ENCODE data around the gene CNIH2.
"Not testable (repeated sequence)": the region's sequence is repeated elsewhere in the genome, so short reads cannot be mapped to it uniquely, and the experiment has no call there.

Gene CNIH2

DNA sequence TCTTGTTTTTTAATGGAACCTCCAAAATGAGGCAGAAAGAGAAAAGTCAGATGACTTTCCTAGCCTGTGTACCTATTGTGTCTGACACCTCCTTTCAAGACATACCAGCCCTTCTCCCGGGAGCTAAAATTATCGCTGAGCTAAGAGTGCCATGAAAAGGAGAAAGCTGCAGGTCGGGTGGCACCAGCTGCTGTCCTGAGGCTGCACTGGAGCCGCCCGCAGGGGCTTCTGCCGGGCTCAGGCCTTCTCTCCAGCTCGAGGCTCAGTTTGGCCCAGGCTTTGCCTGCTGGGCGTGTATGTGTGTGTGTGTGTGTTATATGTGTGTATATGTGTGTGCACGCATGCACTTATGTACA is 37.2 kb upstream of the CNIH2 start:
- no peak overlapping the region for H3K4me3 ChIP-seq (ENCODE audit: low read length)
- no peaks in the 10 kb centered on the region for H3K27me3 ChIP-seq (ENCODE audit: control insufficient read depth, insufficient read depth, low read length)
- H3K4me1 ChIP-seq (ENCODE audit: control insufficient read depth, insufficient read depth, low read length): no peaks in the 10 kb centered on the region
- no peak overlapping the region for H3K9ac ChIP-seq (ENCODE audit: low read length)
- peaks cover 4% of the 10 kb centered on the region for H3K36me3 ChIP-seq (ENCODE audit: control insufficient read depth, insufficient read depth, low read length)
- no peak overlapping the region for H3K27ac ChIP-seq (ENCODE audit: low read depth, low read length)

DNA sequence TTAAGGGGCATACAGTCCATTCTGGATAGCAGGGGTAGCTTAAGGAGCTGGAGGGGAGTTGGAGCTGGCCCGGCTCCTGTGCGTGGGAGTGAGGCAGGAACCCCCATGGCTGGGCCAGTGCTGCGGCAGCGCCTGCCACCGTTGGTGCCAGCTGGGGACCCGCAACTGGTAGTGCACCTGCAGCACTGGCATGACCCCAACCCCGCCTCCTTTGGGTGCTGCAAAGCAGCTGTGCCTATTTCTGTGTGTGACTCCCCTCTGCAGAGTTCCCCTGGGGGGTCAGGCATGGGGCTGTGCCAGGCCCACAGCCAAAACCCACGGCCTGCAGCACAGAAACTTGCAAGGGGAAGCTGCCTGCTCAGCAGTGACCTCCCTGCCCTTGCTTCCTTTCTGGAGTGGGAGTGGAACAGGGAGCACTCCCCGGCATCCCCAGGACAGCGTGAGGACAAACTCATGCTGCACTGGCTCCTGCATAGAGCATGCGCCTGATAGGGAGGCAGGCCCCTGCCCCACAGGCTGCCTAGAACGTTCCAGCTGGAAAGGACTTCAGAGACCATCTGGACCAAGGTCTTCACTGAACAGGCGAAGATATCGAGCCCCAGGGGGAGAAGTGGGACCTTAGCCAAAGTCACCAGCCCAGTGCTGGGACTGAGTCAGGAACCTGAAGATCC is 35.7 kb upstream of the CNIH2 start:
- Histone ChIP-seq H3K4me1 (ENCODE audit: control insufficient read depth, insufficient read depth, low read length) (no peaks in the 10 kb centered on the region), H3K27ac (ENCODE audit: low read depth, low read length) (no peak overlapping the region), H3K9ac (ENCODE audit: low read length) (no peak overlapping the region), H3K27me3 (ENCODE audit: control insufficient read depth, insufficient read depth, low read length) (no peaks in the 10 kb centered on the region), H3K36me3 (ENCODE audit: control insufficient read depth, insufficient read depth, low read length) (peaks cover 3% of the 10 kb centered on the region), H3K4me3 (ENCODE audit: low read length) (no peak overlapping the region)

DNA sequence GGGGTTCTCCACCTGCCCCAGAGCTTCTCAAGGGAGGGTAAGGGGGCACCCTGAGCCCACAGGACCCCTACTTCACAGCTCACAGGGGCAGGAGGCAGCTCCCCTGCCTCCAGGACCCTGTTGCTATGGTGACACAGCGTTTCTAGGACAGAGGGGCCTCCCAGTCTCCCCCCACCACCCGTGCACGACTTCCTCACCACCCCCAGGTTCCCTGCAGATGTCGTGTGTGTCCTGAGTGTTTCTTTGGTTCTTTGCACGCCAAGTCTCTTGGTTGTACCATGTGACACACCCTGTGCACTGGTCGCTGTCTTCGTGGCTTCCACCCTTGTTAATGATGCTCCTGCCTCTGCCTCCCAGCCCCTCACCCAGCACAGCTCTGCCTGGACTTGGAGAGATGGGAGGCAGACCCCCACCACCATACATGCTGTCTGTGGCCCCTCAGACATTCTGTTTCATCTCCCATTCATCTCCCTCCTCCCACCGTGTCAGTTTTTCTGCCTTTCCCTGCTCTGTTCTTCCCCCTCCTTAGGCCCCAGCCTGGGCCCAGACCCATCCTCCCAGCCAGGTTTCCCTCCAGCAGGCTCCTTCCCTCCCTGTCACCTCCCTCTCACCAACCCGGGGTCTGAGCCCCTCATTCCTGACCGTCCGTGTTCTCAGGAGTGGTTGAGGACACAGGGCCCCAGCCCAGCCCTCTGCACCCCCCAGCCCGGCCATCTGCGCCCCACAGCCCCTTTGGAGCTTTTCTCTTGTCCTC is 34.0 kb upstream of the CNIH2 start:
- Histone ChIP-seq H3K36me3 (ENCODE audit: control insufficient read depth, insufficient read depth, low read length) (peaks cover 5% of the 10 kb centered on the region), H3K27ac (ENCODE audit: low read depth, low read length) (no peak overlapping the region), H3K9ac (ENCODE audit: low read length) (no peak overlapping the region), H3K27me3 (ENCODE audit: control insufficient read depth, insufficient read depth, low read length) (no peaks in the 10 kb centered on the region), H3K4me3 (ENCODE audit: low read length) (no peak overlapping the region), H3K4me1 (ENCODE audit: control insufficient read depth, insufficient read depth, low read length) (no peaks in the 10 kb centered on the region)

DNA sequence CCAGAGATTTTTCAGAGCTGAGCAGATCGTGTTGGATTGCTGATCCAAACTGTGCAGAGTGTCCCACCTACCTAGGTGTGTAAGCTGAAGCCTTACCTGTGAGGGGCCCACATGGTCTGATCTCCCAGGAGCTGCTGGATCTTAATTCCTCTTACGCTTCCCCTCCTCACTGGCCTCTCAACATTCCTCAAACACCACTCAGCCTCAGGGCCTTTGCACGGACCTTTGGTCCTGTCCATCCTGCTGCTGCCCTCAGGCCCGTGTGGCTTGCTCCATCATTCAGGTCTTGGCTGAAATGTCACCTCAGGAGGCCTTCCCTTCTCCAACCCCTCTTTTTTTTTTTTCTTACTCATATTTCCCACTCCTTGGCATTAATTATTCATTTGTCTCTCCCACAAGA is 30.7 kb upstream of the CNIH2 start:
- Histone ChIP-seq H3K36me3 (ENCODE audit: control insufficient read depth, insufficient read depth, low read length) (peaks cover 5% of the 10 kb centered on the region), H3K27me3 (ENCODE audit: control insufficient read depth, insufficient read depth, low read length) (no peaks in the 10 kb centered on the region), H3K4me1 (ENCODE audit: control insufficient read depth, insufficient read depth, low read length) (no peaks in the 10 kb centered on the region), H3K4me3 (ENCODE audit: low read length) (no peak overlapping the region), H3K9ac (ENCODE audit: low read length) (no peak overlapping the region), H3K27ac (ENCODE audit: low read depth, low read length) (no peak overlapping the region)

DNA sequence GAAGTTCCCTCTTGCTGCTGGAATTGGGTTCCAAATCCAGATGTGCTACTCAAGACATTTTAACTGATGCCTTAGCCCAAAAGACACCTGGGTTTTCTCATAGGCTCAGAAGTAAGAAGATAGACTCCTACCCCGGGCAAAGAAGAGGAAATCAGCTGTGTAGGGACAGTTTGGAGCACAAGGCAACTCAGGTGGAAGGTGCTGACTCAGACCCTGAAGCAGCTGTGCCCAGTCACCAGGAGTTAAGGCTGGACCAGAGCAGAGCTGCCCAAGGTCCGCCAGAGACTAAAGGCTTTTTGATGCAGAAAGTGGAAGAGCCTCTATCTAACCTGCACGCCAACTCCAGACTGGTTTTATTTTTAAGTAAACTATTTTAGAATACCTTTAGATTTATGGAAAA is 30.2 kb upstream of the CNIH2 start:
- H3K27ac ChIP-seq (ENCODE audit: low read depth, low read length): no peak overlapping the region
- no peaks in the 10 kb centered on the region for H3K4me1 ChIP-seq (ENCODE audit: control insufficient read depth, insufficient read depth, low read length)

DNA sequence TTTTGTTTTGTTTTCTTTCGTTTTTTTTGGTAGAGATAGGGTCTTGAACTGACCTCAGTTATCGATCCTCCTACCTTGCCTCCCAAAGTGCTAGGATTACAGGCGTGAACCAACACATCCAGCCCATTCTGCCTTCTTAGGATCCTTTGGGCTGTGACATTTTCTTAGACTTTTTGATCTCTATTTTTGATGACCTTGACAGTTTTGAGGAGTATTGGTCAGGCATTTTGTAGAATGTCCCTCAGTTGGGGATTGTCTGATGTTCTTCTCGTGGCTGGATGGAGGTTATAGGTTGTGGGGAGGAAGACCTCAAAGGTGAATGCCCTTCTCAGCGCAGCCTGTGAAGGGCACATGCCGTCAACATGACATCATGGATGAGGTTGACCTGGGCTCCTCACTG is 29.1 kb upstream of the CNIH2 start:
- Histone ChIP-seq H3K9ac (ENCODE audit: low read length) (no peak overlapping the region), H3K27me3 (ENCODE audit: control insufficient read depth, insufficient read depth, low read length) (no peaks in the 10 kb centered on the region), H3K36me3 (ENCODE audit: control insufficient read depth, insufficient read depth, low read length) (peaks cover 2% of the 10 kb centered on the region), H3K4me1 (ENCODE audit: control insufficient read depth, insufficient read depth, low read length) (no peaks in the 10 kb centered on the region), H3K4me3 (ENCODE audit: low read length) (no peak overlapping the region), H3K27ac (ENCODE audit: low read depth, low read length) (no peak overlapping the region)

More for the DNA sequence above, 30.2 kb upstream of the CNIH2 start:
- no peak overlapping the region for H3K4me3 ChIP-seq (ENCODE audit: low read length)
- no peaks in the 10 kb centered on the region for H3K27me3 ChIP-seq (ENCODE audit: control insufficient read depth, insufficient read depth, low read length)
- H3K36me3 ChIP-seq (ENCODE audit: control insufficient read depth, insufficient read depth, low read length): peaks cover 5% of the 10 kb centered on the region
- no peak overlapping the region for H3K9ac ChIP-seq (ENCODE audit: low read length)

DNA sequence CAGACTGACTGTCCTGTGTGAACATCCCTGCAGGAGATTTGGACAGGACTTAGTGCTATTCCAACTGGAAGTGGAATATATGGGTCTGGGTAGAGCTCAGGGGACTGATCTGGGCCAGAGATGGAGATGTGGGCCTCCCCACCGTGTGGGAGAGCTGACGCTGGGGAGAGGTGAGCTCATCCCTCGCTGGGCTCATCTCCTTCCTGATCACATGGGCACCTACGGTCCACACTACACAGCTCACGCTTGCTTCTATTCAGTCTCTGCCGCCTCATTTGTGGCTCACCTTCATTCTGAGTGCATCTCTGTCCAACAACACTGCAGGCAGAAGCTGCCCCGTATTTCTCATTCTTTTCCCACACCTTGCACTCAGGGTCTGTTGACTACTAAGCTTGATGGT is 26.2 kb upstream of the CNIH2 start:
- H3K9ac ChIP-seq (ENCODE audit: low read length): no peak overlapping the region
- no peak overlapping the region for H3K27ac ChIP-seq (ENCODE audit: low read depth, low read length)
- no peaks in the 10 kb centered on the region for H3K27me3 ChIP-seq (ENCODE audit: control insufficient read depth, insufficient read depth, low read length)
- H3K36me3 ChIP-seq (ENCODE audit: control insufficient read depth, insufficient read depth, low read length): peaks cover 2% of the 10 kb centered on the region
- no peaks in the 10 kb centered on the region for H3K4me1 ChIP-seq (ENCODE audit: control insufficient read depth, insufficient read depth, low read length)
- H3K4me3 ChIP-seq (ENCODE audit: low read length): no peak overlapping the region

DNA sequence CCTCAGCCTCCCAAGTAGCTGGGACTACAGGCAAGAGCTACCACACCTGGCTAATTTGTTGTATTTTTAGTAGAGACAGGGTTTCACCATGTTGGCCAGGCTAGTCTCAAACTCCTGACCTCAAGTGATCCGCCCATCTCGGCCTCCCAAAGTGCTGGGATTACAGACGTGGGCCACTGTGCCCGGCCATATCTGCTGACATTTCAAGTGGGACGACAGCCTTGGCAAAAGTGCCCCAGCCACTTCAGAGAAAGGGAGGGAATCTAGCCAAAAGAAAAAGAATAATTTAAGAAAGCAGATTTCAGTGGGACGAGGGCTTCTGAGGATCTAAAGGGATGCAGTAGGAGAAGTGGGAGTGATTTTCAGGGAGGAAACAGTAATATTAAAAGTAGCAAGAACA is 24.9 kb upstream of the CNIH2 start:
- H3K4me1 ChIP-seq (ENCODE audit: control insufficient read depth, insufficient read depth, low read length); H3K4me3 ChIP-seq (ENCODE audit: low read length); H3K9ac ChIP-seq (ENCODE audit: low read length); H3K36me3 ChIP-seq (ENCODE audit: control insufficient read depth, insufficient read depth, low read length); H3K27ac ChIP-seq (ENCODE audit: low read depth, low read length); H3K27me3 ChIP-seq (ENCODE audit: control insufficient read depth, insufficient read depth, low read length): not testable (repeated sequence)

DNA sequence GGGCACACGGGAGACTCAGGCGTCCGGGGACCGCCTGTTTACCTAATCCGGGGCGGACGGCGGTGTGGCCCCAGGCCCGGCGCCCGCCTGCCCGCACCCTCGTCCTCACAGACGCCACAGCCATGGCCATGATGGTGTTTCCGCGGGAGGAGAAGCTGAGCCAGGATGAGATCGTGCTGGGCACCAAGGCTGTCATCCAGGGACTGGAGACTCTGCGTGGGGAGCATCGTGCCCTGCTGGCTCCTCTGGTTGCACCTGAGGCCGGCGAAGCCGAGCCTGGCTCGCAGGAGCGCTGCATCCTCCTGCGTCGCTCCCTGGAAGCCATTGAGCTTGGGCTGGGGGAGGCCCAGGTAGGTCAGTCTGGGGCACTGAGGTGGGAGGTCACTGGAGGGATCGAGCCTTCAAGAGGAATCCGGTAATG is 19.5 kb upstream of the CNIH2 start:
- Histone ChIP-seq H3K4me1 (ENCODE audit: control insufficient read depth, insufficient read depth, low read length) (peaks cover 4% of the 10 kb centered on the region), H3K4me3 (ENCODE audit: low read length) (peak overlapping the region; percentile 86), H3K27me3 (ENCODE audit: control insufficient read depth, insufficient read depth, low read length) (no peaks in the 10 kb centered on the region), H3K9ac (ENCODE audit: low read length) (peak overlapping the region; percentile 68), H3K36me3 (ENCODE audit: control insufficient read depth, insufficient read depth, low read length) (peaks cover 9% of the 10 kb centered on the region), H3K27ac (ENCODE audit: low read depth, low read length) (peak overlapping the region; percentile 48)

DNA sequence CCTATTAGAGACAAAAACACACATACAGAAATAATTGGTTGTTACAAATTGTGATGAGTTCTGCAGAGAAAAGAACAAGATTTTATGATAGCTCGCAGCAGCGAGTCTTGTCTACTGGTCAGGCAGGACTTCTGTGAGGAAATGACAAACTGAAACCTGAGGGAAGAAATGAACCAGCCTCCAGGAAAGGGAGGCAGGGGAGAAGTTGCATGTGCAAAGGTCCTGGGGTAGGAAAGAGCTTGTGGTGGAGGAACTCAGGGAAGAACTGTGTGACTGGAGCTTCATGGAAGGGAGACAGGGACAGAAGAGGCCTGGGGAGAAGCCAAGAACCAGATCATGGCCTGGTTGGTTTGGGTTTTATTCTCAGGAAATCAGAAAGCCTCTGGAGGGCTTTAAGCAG is 18.8 kb upstream of the CNIH2 start:
- Histone ChIP-seq H3K4me1 (ENCODE audit: control insufficient read depth, insufficient read depth, low read length) (peaks cover 4% of the 10 kb centered on the region), H3K9ac (ENCODE audit: low read length) (no peak overlapping the region), H3K4me3 (ENCODE audit: low read length) (no peak overlapping the region), H3K27ac (ENCODE audit: low read depth, low read length) (no peak overlapping the region), H3K27me3 (ENCODE audit: control insufficient read depth, insufficient read depth, low read length) (no peaks in the 10 kb centered on the region), H3K36me3 (ENCODE audit: control insufficient read depth, insufficient read depth, low read length) (peaks cover 11% of the 10 kb centered on the region)

DNA sequence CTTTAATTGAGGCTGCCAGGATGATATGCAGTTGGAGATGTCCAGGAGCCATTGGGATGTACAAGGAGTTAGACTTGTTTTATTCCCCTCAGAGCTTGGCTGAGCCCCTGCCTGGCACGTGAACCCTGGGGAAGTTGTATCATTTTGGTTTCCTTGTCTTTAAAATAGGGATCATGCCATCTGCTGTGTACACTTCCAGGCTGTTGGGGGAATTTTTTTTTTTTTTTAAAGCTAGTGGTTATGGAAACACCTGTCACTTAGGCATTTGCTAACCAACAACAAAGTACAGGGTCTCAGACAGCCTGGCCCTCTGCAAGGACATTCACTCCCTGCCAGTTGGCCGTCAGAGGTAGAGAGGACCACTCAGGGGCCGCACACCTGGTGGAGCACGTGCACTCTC is 18.0 kb upstream of the CNIH2 start:
- Histone ChIP-seq H3K4me3 (ENCODE audit: low read length) (no peak overlapping the region), H3K36me3 (ENCODE audit: control insufficient read depth, insufficient read depth, low read length) (peaks cover 13% of the 10 kb centered on the region), H3K27ac (ENCODE audit: low read depth, low read length) (no peak overlapping the region), H3K4me1 (ENCODE audit: control insufficient read depth, insufficient read depth, low read length) (peaks cover 4% of the 10 kb centered on the region), H3K9ac (ENCODE audit: low read length) (no peak overlapping the region), H3K27me3 (ENCODE audit: control insufficient read depth, insufficient read depth, low read length) (no peaks in the 10 kb centered on the region)

DNA sequence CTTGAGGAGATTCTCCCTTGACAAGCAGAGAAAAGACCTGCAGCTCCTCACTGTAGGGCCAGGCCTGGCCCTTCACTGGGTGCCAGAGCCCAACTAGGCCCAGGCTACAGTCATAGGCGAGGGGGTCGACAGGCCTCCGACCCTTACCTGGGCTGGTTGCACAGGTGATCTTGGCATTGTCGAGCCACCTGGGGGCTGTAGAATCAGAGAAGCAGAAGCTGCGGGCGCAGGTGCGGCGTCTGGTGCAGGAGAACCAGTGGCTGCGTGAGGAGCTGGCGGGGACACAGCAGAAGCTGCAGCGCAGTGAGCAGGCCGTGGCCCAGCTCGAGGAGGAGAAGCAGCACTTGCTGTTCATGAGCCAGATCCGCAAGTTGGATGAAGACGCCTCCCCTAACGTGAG is 16.4 kb upstream of the CNIH2 start:
- no peak overlapping the region for H3K9ac ChIP-seq (ENCODE audit: low read length)
- H3K27me3 ChIP-seq (ENCODE audit: control insufficient read depth, insufficient read depth, low read length): no peaks in the 10 kb centered on the region
- H3K36me3 ChIP-seq (ENCODE audit: control insufficient read depth, insufficient read depth, low read length): peaks cover 13% of the 10 kb centered on the region
- no peak overlapping the region for H3K27ac ChIP-seq (ENCODE audit: low read depth, low read length)
- H3K4me3 ChIP-seq (ENCODE audit: low read length): no peak overlapping the region
- H3K4me1 ChIP-seq (ENCODE audit: control insufficient read depth, insufficient read depth, low read length): peaks cover 5% of the 10 kb centered on the region

DNA sequence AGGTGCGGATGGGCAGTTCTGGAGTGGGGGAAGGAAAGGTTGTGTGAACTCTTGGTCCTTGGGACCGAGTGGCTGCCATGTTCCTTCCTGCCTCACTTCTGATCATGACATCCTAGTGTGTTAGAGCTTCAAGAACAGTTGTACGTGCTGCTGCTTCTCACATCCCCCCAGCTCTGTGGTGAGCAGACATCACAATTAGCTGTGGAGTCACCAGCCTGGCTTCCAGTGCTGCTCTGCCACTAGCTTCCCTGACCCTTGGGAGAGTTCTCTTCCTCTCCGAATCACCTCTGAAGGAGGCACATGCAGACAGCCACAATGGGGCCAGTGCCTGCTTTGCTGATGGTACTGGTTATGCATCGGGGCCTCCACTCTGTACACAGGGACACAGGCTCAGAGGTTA is 15.8 kb upstream of the CNIH2 start:
- Histone ChIP-seq H3K4me3 (ENCODE audit: low read length) (no peak overlapping the region), H3K27ac (ENCODE audit: low read depth, low read length) (no peak overlapping the region), H3K4me1 (ENCODE audit: control insufficient read depth, insufficient read depth, low read length) (peaks cover 10% of the 10 kb centered on the region), H3K27me3 (ENCODE audit: control insufficient read depth, insufficient read depth, low read length) (no peaks in the 10 kb centered on the region), H3K36me3 (ENCODE audit: control insufficient read depth, insufficient read depth, low read length) (peaks cover 13% of the 10 kb centered on the region), H3K9ac (ENCODE audit: low read length) (no peak overlapping the region)

Measured in rectal smooth muscle tissue (tissue), 1 donor.